Parathyroid adenoma (tissue), 2 donors: Measurements from ENCODE around the gene CIAO3.
"Not testable (repeated sequence)": the region's sequence is repeated elsewhere in the genome, so short reads cannot be mapped to it uniquely, and the experiment has no call there.

Source experiments
- H2AFZ ChIP-seq: fragments of 300-600 bp; sonication (generic); one replicate; pipeline ENCODE4 v1.7.0; 2017; ENCODE audit warnings: antibody characterized with exemption, mild to moderate bottlenecking
- H3K27ac ChIP-seq: fragments of 300-600 bp; sonication (generic); one replicate; pipeline ENCODE4 v1.7.0; 2017
- H3K27me3 ChIP-seq: fragments of 300-600 bp; sonication (generic); one replicate; pipeline ENCODE4 v1.7.0; 2017; ENCODE audit warnings: low read length; ENCODE audit not compliant: control insufficient read depth, insufficient read depth
- H3K36me3 ChIP-seq: fragments of 300-600 bp; sonication (generic); one replicate; pipeline ENCODE4 v1.7.0; 2017; ENCODE audit warnings: low read length; ENCODE audit not compliant: control insufficient read depth, insufficient read depth
- H3K4me1 ChIP-seq: fragments of 300-600 bp; sonication (generic); one replicate; pipeline ENCODE4 v1.7.0; 2017; ENCODE audit warnings: control low read depth
- H3K4me2 ChIP-seq: fragments of 300-600 bp; sonication (generic); one replicate; pipeline ENCODE4 v1.7.0; 2017; ENCODE audit warnings: low read length
- H3K4me3 ChIP-seq: fragments of 300-600 bp; sonication (generic); one replicate; pipeline ENCODE4 v1.7.0; 2017; ENCODE audit warnings: low read depth, low read length
- H3K79me2 ChIP-seq: fragments of 300-600 bp; sonication (generic); one replicate; pipeline ENCODE4 v1.7.0; 2017; ENCODE audit warnings: control low read depth
- H3K9ac ChIP-seq: fragments of 300-600 bp; sonication (generic); one replicate; pipeline ENCODE4 v1.7.0; 2017; ENCODE audit warnings: mild to moderate bottlenecking
- H3K9me3 ChIP-seq: fragments of 300-600 bp; sonication (generic); one replicate; pipeline ENCODE4 v1.7.0; 2017; ENCODE audit warnings: low read length; ENCODE audit not compliant: control insufficient read depth
- CTCF ChIP-seq: fragments of 300-600 bp; sonication (generic); IDR thresholded peaks from one replicate; pipeline ENCODE4 v1.7.0; 2017; ENCODE audit warnings: antibody characterized with exemption, mild to moderate bottlenecking
- donor health status: primary hyperparathyroidism.

Gene CIAO3

GRCh38 chr16:693364-693763 is 47.4 kb downstream of the CIAO3 start:
- no peaks in the 10 kb centered on the region for H3K9me3 ChIP-seq
- H3K27ac ChIP-seq: no peak overlapping the region
- TF ChIP-seq CTCF: no peak
- peaks cover 5% of the 10 kb centered on the region for H3K79me2 ChIP-seq
- no peaks in the 10 kb centered on the region for H3K27me3 ChIP-seq
- H3K9ac ChIP-seq: no peak overlapping the region
- H3K4me2 ChIP-seq: no peak overlapping the region
- H3K4me1 ChIP-seq: peaks cover 22% of the 10 kb centered on the region
- H2AFZ ChIP-seq: no peak overlapping the region
- no peaks in the 10 kb centered on the region for H3K36me3 ChIP-seq
- H3K4me3 ChIP-seq: no peak overlapping the region

- Histone ChIP-seq H3K9ac (no peak overlapping the region), H2AFZ (no peak overlapping the region), H3K36me3 (no peaks in the 10 kb centered on the region), H3K9me3 (no peaks in the 10 kb centered on the region), H3K4me3 (no peak overlapping the region), H3K27ac (no peak overlapping the region), H3K4me1 (peaks cover 22% of the 10 kb centered on the region), H3K79me2 (peaks cover 3% of the 10 kb centered on the region), H3K4me2 (no peak overlapping the region), H3K27me3 (no peaks in the 10 kb centered on the region)
- no peak for TF ChIP-seq CTCF
These were observed 48.3 kb downstream of the CIAO3 start for GRCh38 chr16:692356-693108.

- H3K9me3 ChIP-seq, H3K4me2 ChIP-seq, H3K79me2 ChIP-seq, H3K4me3 ChIP-seq, H3K27ac ChIP-seq, H3K9ac ChIP-seq, H3K36me3 ChIP-seq, H3K27me3 ChIP-seq, H2AFZ ChIP-seq: not testable (repeated sequence)
- H3K4me1 ChIP-seq: peaks cover 22% of the 10 kb centered on the region
These were observed 49.6 kb downstream of the CIAO3 start for GRCh38 chr16:691242-691641.

- peaks cover 6% of the 10 kb centered on the region for H3K79me2 ChIP-seq
- H2AFZ ChIP-seq: peak overlapping the region; percentile 87
- peak overlapping the region; percentile 15 for H3K9ac ChIP-seq
- H3K4me3 ChIP-seq: peak overlapping the region; percentile 89
- TF ChIP-seq CTCF: no peak
- no peaks in the 10 kb centered on the region for H3K36me3 ChIP-seq
- no peaks in the 10 kb centered on the region for H3K9me3 ChIP-seq
- peak overlapping the region; percentile 94 for H3K4me2 ChIP-seq
- H3K27me3 ChIP-seq: no peaks in the 10 kb centered on the region
- peak overlapping the region; percentile 74 for H3K27ac ChIP-seq
- peaks cover 24% of the 10 kb centered on the region for H3K4me1 ChIP-seq
These were observed 51.5 kb downstream of the CIAO3 start for GRCh38 chr16:689175-689897.

GRCh38 chr16:687499-687898 is 53.3 kb downstream of the CIAO3 start:
- H3K79me2 ChIP-seq: peaks cover 8% of the 10 kb centered on the region
- H3K4me2 ChIP-seq: no peak overlapping the region
- no peak overlapping the region for H3K4me3 ChIP-seq
- no peaks in the 10 kb centered on the region for H3K36me3 ChIP-seq
- H3K27ac ChIP-seq: no peak overlapping the region
- H3K4me1 ChIP-seq: peaks cover 20% of the 10 kb centered on the region
- TF ChIP-seq CTCF: no peak
- H3K27me3 ChIP-seq: no peaks in the 10 kb centered on the region
- H3K9ac ChIP-seq: no peak overlapping the region
- H2AFZ ChIP-seq: no peak overlapping the region
- H3K9me3 ChIP-seq: no peaks in the 10 kb centered on the region
